ENCODE results near the gene CTNNA2. TPM values are rescaled to one million over a fixed set of nuclear protein-coding genes. Genes with fewer than 3 reads are reported as not detected.

The CTNNA2 gene
- total RNA-seq, 1 experiment from 2014 or later: 5.5 TPM

DNA sequence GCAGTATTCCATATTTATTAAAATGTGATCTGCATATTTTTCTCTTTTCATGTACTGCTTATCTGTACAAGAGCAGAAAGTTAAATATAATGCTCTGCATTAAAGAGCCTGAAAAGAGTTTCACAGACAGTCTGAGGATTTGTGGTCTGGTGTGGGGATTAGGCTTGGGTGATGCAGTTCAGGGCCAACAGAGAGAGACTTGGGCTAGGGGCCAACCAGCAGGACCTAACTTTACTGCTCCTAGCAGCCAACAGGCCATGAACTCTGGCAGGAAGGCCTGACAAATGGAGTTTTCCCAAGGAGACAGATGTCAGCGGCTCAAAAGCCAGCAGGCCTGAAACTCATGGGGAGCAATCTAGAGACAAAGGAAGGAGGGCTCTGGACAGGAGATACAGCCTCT is 622.1 kb downstream of the CTNNA2 start:
- Histone ChIP-seq H3T11ph (ENCODE audit: low read length) (no peak overlapping the region), H3K14ac (ENCODE audit: insufficient read depth, low read length) (no peak overlapping the region), H4K20me1 (ENCODE audit: control insufficient read depth, insufficient read depth, insufficient read length) (no peaks in the 10 kb centered on the region), H3K56ac (ENCODE audit: insufficient read length, low read depth, low read length) (no peak overlapping the region), H2AK5ac (ENCODE audit: insufficient read length, low read length) (no peak overlapping the region), H3K18ac (ENCODE audit: insufficient read length, low read depth, low read length) (no peak overlapping the region), H3K4me2 (ENCODE audit: insufficient read depth, insufficient read length, low read length) (no peak overlapping the region), H3K27ac (ENCODE audit: insufficient read length, low read depth, low read length) (no peak overlapping the region), H4K5ac (ENCODE audit: insufficient read length, low read depth, low read length) (no peak overlapping the region), H2BK15ac (ENCODE audit: low read depth, low read length) (no peak overlapping the region), H2BK12ac (ENCODE audit: insufficient read length, low read depth, low read length) (no peak overlapping the region), H4K8ac (replicated peaks; ENCODE audit: insufficient read length, low read depth, low read length) (no peak overlapping the region), H3K4ac (ENCODE audit: low read depth, low read length) (no peak overlapping the region), H3K23ac (ENCODE audit: insufficient read length, low read depth, low read length) (no peak overlapping the region), H3K4me1 (ENCODE audit: insufficient read depth, low read length) (peaks cover 8% of the 10 kb centered on the region; the same call in 1 of the 2 replicates), H3K9me3 (ENCODE audit: control insufficient read depth, low read depth, low read length) (no peaks in the 10 kb centered on the region), H2BK120ac (ENCODE audit: low read depth, low read length, poor library complexity, severe bottlenecking) (no peak overlapping the region), H3K79me1 (ENCODE audit: insufficient read depth, low read depth, low read length, poor library complexity, severe bottlenecking) (no peaks in the 10 kb centered on the region), H4K91ac (ENCODE audit: insufficient read length, low read depth, low read length) (no peak overlapping the region), H3K79me2 (ENCODE audit: insufficient read depth, low read length) (no peaks in the 10 kb centered on the region), H2BK5ac (ENCODE audit: insufficient read length, low read length) (no peak overlapping the region), H3K23me2 (ENCODE audit: insufficient read length, low read depth, low read length, poor library complexity, severe bottlenecking) (no peaks in the 10 kb centered on the region), H3K27me3 (ENCODE audit: insufficient read depth, low read length) (no peaks in the 10 kb centered on the region), H3K9ac (ENCODE audit: extremely low read depth, insufficient read length, low read length) (no peak overlapping the region), H2AFZ (ENCODE audit: low read length) (no peak overlapping the region), H2BK20ac (ENCODE audit: low read depth, low read length, poor library complexity, severe bottlenecking) (no peak overlapping the region)
- TF ChIP-seq, protein P1, sequence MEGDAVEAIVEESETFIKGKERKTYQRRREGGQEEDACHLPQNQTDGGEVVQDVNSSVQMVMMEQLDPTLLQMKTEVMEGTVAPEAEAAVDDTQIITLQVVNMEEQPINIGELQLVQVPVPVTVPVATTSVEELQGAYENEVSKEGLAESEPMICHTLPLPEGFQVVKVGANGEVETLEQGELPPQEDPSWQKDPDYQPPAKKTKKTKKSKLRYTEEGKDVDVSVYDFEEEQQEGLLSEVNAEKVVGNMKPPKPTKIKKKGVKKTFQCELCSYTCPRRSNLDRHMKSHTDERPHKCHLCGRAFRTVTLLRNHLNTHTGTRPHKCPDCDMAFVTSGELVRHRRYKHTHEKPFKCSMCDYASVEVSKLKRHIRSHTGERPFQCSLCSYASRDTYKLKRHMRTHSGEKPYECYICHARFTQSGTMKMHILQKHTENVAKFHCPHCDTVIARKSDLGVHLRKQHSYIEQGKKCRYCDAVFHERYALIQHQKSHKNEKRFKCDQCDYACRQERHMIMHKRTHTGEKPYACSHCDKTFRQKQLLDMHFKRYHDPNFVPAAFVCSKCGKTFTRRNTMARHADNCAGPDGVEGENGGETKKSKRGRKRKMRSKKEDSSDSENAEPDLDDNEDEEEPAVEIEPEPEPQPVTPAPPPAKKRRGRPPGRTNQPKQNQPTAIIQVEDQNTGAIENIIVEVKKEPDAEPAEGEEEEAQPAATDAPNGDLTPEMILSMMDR (conservative IDR thresholded peaks at IDR 0.05): no peak
- no CpG with 5 or more reads among the region's 1 CpG for WGBS (ENCODE audit: extremely low coverage, insufficient read length, low lambda C conversion rate)
- Mint-ChIP-seq H3K36me3 (ENCODE audit: insufficient read depth in 1 of 3, low read depth in 3 of 3) (no peaks in the 10 kb centered on the region; a peak in 2 of 7 replicates), H3K9me3 (peaks cover 4 to 6% of the 10 kb centered on the region in 2 experiments; a peak in 3 of 5 replicates), H3K27ac (peak overlapping the region in 1 of 3 experiments; percentile 56; a peak in 1 of 7 replicates), H3K4me3 (no peak overlapping the region), H3K27me3 (ENCODE audit: low read depth) (peaks cover 22% of the 10 kb centered on the region), H3K4me1 (peaks cover 11 to 25% of the 10 kb centered on the region in 2 experiments)
- no peak for DNase-seq

All from H9 (cell line).